NCI-H2107 (cell line): ENCODE data around the gene XRCC6.
"Not testable (repeated sequence)": the region's sequence is repeated elsewhere in the genome, so short reads cannot be mapped to it uniquely, and the experiment has no call there.

Experiments used
- DNase-seq: peaks from one replicate; lab custom pipeline; 2025; lab: John Stamatoyannopoulos, UW

XRCC6 gene

DNA sequence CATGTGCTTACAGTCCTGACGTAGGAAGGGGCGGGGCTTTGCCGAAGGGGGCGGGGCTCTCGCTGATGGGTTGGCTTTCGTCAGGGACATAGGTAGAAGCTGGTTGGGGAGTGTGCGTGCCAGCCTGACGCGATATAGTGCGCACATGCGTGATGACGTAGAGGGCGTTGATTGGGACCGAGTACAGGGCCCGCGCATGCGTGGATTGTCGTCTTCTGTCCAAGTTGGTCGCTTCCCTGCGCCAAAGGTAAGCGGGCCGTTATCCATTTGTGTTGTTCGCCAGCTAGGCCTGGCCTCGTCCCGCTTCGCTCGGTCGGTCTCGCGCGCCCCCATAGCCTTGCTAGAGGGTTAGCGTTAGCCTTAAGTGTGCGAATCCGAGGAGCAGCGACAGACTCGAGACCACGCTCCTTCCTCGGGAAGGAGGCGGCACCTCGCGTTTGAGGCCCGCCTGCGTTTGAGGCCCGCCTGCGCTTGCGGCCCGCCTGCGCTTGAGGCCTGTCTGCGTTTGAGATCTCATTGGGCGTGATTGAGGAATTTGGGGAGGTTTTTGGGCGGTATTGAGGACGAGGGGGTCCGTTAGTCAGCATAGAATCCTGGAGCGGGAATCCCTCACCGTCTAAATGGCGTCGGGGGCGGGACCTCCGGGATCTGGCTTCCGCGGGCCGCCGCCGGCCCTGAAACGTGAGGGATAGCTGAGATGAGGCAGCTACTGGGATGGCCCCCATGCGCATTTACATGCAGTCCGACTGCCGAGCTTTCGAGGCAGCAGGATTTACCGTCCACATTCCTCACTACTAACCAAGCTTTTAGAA is at the start of gene XRCC6:
Gene XRCC6, plus strand, starts transcription at position 197 of the 812 bp plus-strand sequence. CDS start 710 bp downstream, outside the sequence.
- DNase-seq = peak; percentile 96

DNA sequence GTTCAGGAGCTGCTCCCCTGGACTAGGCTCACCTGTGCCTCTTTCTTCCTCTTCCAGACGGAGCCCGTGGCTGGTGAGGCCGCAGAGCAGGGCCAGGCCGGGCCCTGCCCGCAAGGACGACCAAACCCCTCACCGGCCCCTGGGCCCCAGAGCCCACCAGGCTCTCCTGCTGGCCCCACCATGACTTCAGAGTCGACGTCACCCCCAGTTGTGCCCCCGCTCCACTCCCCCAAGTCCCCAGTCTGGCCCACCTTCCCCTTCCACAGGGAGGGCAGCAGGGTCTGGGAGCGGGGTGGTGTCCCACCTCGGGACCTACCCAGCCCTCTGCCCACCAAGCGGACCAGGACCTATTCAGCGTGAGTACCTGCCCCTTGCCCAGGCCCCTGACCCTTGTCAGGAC is 49.3 kb upstream of the XRCC6 start:
- no peak for DNase-seq

DNA sequence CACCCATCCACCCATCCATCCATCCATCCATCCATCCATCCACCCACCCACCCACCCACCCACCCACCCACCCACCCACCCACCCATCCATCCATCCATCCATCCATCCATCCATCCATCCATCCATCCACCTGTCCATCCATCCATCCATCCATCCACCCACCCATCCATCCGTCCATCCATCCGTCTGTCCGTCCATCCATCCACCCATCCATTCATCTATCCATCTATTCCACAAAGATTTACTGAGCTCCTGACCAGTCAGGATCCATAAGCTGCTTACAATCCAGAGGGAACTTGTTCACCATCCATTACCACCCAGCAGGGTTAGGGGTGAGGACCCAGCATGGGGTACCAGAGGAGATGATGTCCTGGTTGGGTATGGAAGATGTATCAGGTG is 48.8 kb upstream of the XRCC6 start:
- not testable (repeated sequence) for DNase-seq

DNA sequence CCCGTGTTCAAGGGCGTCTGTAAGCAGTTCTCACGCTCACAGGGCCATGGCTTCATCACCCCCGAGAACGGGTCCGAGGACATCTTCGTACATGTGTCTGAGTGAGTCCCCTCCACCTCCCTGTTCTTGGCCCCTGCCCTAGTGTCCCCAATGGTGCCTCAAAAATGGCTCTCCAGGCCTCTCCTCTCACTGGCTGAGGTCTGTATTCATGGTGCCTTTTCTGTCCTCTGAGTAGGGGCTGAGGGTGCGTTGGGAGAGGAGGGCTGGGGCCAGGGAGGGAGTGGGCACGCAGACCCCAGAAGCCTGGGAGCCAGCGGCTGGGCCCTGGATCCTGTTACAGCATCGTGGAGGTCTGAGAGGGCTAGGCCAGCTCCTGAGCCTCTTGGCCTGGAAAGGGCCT is 47.4 kb upstream of the XRCC6 start:
- no peak for DNase-seq

DNA sequence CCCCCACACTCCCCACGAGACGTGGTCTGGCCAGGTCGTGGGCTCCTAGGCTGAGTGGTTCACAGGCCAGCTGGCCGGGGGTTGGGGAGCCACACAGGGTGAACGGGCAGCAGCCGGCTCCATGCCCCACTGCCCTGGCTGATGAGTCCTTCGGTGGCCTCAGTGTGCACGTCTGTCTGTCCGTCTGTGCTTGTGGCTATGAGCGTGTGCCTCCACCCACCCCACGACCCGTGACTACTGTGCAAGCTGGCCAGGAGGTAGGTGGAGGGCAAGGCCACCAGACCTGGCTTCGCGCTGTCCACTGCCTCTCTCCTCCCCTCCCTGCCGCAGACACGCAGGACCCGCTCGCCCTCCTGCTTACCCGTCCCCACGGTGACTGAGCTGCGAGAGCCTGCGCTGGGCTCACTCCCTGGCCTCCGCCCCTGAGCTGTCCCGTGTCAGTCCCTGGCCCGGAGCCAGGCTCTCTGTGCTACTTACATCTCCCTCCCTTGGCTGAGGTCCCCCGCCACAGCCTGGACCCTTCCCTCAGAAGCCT is 46.2 kb upstream of the XRCC6 start:
- no peak for DNase-seq

DNA sequence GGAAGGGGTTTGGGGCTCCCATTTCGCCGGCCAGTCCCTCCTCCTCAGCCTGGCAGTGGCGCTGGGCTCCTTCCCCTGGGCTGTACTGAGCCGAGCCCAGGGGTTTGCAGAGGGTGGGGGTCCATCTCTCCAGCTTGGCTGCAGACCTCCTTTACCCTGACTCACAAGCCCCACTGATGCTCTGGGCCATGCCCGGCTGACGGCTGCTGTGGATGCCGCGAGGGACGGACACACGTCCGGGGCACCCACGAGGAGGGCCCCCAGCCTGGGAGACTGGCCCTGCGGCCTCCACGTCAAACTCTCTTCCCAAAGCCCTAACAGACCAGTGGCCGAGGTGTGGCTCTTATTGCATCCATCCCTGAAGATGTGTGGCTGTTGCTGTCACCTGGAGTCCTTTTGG is 45.6 kb upstream of the XRCC6 start:
- no peak for DNase-seq

DNA sequence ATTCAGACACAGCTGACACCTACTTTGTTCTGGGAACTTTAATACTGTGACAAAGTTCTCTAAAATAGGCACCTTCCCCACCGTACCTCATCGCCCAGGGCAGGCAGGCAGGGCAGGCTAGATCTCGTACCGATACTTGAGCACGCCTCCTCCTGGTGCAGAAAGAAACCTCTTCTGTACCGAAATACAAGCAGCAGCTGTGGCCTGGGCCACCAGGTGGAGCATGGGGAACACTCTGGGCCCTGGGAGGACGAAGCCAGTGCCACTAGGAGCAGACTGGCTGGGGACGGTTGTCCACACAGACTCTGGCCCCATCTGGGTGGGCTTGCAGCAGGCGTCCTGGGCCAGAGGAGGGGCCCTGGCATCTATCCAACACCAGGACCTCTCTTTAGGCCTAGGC is 44.2 kb upstream of the XRCC6 start:
- no peak for DNase-seq

DNA sequence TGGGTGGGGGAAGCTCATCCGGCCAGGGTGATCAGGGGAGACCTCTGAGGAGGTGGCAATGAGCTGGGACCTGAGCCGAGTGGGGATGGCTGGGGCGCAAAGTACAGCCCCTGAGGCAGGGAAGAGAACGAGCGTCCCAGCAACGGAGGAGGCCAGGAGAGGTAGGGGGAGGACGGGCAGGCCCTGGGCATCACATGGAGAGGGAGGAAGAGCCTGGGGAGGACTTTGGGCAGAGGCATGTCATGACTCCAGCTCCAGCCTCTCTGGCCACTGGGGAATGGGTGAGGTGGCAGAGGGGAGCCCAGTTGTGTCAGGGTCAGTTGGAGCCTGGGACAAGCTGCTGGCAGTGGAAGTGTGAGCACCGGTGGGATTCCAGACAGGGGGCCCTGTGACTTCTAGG is 43.0 kb upstream of the XRCC6 start:
- DNase-seq = no peak

DNA sequence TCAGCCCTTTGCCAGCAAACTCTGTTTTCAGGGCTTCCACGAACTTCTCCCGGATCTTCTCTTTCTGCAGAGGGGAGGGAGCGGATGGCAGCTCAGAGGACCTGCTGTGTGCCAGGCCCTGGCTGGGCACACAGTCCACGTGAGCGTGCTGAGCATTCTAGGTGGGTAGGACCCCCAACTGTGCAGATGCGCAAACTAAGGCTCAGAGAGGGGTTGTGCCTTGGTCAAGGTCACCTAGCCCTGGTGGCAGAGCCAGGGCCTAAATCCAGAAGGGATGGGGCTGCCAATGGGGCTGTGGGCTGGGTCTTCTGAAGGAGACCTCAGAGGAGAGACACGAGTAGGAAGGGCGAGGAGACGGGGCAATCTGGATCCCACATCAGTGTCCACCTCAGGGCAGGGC is 42.3 kb upstream of the XRCC6 start:
- DNase-seq = no peak

DNA sequence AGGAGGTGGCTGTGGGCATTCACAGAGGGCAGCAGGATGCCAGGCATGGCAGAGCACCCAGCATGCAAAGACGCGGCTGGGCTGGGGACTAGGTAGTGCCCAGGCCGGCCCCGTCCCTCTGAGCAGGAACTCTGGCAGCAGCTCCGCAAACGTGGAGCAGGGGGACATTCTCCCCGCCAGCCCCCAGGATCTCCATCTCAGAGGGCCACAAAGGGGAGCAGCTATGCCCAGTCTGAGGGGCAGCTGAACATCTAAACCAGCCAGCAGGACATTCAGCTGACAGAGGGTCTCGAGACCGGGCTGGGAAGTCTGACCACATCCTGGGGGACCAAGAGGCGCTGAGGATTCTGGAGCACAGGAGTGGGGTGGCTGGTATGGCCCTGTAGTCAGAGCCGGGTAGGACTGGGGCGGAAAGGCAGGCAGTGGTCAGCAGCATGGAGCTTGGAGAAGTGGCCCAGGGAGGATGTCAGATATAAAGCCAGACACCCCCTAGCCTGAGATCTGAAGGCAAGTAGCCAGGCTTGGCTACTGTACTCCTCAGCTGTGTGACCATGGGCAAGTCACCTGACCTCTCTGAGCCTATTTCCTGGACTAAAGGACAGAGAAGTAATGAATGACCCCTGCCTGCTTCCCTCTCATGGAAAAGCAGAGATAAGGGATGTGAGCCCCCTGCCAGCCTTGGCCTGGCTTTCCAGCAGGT is 41.6 kb upstream of the XRCC6 start:
- no peak for DNase-seq

DNA sequence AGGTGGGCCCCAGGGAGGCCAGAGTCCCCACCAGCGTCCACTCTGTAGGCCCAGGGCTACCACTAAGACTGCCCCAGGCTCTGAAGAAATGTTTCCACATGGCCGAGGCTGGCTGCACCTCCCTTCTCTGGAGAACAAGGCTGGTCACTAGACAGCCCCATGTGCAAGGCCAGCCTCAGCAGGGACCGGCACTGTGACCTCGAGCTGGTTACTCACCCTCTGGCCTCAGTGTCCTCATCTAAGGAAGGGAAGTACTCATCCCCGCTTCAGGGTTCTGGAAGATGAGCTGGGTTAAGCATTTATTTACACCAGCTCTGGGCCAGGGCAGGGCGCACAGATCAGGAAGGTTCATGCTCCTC is 41.1 kb upstream of the XRCC6 start:
- DNase-seq = no peak

DNA sequence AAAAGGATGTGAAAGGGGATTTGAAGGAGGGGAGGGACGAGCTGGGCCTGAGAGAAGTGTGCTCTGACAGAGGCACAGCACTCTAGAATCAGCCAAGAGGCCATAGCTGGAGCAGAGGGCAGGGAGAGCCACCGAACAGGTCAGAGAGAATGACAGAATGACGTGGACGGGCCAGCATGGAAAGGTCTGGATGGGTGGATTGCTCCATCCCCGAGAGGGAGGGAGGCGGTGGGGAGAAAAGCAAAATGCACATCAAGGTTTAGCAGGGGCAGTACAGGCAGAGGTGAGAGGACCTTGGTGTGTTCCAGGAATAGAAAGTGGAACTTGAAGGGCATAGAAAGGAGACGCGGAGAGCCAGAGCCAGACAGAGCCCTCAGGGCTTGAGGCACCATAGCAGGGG is 38.4 kb upstream of the XRCC6 start:
- no peak for DNase-seq

DNA sequence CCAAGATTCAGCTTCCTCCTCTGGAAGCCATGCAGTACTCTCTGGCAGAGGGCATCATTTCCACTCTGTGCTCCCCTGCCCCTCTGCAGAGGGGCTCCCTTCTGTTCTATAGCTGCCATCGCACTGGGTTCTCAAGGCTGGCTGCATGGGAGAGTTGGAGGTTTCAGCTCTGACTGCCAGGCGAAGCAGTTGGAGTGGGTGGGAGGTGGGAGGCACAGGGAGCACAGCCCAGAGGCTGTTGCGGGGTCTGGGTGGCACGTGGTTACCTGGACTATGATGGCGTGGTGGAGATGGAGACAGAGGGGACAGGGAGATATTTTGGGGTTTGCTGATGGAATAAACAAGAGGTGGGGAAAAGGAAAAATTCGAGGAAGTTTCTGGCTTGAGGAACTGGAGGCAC is 36.2 kb upstream of the XRCC6 start:
- no peak for DNase-seq

DNA sequence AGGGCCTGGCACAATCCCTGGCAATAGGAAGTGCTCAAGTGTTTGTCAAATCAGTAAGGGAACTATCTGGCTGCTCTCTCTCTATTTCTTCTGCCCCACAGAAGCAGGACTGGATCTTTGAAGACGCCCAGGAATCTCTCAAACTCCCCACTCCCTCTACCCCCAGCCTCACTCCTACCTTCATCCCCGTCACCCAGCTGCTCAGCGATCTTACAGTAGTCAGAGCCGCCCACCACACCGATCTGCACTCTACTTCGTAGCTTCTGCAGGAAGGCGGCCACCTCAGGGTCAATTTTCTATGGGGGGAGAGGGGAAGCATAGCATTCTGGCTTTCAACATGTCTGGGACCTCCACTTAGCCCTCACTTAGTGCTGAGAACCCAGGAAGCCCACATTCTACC is 35.2 kb upstream of the XRCC6 start:
- no peak for DNase-seq

DNA sequence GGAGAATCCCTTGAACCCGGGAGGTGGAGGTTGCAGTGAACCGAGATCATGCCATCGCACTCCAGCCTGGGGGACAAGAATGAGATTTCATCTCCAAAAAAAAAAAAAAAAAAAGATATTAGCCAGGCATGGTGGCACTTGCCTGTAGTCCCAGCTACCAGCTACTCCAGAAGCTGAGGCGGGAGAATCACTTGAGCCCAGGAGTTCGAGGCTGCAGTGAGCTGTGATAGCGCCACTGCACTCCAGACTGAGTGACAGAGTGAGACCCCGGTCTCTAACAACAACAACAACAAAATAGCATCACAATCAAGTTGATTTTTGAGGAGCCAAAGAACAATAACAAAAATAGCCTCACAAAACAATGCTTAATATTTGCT is 33.8 kb upstream of the XRCC6 start:
- no peak for DNase-seq

DNA sequence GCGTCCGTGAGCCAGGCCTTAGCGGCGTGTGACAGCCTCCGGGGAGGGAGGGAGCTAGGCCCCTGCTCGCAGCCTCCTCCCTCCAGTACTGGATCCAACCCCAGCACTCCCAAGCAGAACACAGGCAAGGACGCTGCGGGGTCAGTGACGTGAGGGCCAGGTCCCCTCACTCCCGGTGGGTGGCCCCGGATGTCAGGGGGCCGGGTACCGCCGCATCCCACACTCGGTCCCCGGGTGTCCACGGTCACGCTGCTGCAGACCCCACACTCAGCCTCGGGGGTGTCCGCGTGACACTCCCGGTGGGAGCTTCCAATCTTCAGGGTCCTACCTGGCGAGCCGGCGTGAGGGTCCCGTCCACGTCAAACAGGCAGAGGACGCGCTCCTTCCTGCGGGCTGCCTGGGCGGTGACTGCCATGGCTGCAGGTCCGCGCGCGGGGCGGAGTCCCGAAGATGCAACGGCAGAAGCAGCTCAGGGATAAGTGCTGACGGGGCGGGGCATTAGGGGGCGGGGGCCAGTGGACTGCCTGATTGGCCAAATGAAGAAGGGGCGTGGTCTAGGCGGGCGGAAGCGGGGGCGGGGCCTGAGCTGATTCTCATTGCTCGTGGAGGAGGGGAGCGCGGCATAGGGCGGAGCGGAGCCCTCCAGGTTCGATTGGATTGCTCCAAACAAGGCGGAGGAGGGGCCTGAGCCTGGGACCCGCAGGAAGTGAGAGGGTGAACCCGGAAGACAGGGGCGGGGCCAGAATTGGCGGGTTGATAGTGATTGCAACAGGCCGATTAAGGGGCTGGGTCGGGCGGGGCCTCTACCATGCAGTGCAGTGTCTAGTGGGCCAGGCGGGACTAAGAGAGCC is 31.5 kb upstream of the XRCC6 start, which contains the start of gene PMM1:
Gene PMM1, minus strand, starts transcription at position 450 of the 851 bp plus-strand sequence. Its CDS starts 35 bp downstream, at position 415.
- peak; percentile 96 for DNase-seq

DNA sequence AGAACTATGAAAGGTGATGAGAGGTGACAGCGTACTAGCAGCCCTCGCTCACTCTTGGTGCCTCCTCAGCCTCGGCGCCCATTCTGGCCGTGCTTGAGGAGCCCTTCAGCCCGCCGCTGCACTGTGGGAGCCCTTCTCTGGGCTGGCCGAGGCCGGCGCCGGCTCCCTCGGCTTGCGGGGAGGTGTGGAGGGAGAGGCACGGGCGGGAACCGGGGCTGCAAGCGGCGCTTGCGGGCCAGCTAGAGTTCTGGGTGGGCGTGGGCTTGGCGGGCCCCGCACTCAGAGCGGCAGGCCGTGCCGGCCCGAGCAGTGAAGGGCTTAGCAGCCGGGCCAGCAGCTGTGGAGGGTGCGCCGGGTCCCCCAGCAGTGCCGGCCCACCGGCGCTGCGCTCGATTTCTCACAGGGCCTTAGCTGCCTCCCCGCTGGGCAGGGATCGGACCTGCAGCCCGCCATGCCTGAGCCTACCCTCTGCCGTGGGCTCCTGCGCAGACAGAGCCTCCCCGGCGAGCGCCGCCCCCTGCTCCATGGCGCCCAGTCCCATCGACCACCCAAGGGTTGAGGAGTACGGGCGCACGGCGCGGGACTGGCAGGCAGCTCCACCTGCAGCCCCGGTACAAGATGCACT is 27.6 kb upstream of the XRCC6 start:
- DNase-seq = not testable (repeated sequence)

DNA sequence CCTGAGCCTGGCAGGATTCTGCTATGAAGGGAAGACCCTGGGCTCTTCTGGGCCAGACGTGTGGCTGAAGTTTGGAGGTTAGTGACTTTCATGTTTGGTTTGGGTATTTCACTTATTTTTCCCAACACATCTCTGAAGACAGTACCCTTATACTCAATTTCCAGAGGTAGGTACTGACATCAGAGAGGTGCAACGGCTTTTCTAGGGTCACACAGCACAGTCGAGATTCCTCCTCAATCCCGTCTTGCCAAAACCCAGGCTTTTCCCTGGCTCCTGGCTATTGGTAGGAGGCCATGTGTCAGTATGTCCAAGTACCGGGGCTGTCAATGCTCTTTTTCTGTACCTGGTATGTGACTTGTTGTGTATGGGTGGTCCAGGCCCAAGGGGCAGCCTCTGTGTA is 25.4 kb upstream of the XRCC6 start:
- DNase-seq = no peak

DNA sequence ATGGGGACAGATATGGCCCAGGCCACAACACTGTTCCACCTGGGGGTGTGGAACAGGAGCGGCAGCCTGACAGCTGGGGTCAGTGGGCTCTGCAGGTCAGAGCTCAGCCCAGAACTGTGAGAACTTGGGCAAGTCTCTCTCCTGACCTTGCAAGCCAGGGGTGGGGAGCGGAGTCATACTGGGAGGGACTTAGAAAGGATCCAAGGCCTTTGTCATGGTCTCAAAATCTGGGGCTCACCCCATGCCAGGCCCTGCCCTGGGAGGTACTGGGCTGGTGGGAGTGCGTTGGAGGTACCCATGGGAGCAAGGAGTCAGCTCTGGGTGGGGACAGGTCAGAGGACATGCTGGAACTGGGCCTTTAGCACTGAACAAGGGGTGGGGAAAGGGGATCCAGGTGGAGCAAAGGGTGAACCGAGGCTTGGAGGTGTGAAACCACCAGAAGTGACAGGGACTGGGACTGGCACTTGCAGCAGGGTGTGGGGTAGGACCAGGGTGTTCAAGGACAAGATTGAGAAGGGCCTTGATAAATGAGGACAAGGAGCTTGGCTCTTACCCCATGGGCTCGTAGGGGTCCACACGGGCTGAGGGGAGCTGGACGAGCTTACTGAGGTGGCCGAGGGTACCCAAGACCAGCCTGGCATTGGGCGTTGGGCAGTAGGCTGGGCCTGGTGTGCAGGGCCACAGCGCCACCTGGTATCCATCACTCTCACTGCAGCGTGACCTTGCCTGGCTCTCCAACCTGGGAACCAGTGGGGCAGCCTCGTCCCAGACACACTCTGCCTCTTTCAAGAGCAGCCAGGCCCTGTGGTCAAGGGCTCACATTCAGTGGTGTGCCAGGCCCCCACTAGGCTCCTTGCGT is 24.1 kb upstream of the XRCC6 start:
- DNase-seq = peak; percentile 6

DNA sequence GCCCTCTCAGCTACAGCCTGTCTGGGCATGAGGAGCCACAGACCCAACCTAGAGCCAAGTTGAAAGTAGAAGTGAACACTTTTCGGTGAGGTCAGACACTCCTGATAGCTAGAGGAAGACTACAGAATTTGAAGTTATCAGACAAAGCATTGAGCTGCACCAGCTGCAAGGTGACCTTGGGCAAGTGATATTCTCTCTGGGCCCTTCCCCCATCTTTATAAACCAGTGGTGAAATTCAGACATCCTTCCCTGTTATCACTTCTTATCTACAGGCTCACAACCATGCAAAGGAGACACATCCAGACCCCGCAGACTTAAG is 23.5 kb upstream of the XRCC6 start:
- no peak for DNase-seq

DNA sequence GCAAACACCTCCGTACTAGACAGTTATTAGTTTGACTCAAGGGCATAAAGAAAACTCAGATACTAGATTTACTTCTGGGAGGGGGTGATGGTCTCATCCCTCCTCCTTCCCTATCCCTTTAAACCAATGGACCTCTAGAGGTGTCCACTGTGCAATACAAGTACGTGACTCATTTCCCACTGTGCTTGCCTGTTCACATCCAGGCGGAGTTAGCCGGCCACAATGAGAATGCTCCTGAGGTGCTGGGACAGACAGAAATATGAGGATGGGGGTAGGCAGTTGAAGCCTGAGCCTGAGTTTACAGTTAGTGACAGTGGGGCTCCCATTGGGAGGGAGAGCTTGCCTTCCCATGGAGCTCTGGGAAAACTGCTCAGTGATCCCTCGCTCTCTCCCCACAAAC is 23.0 kb upstream of the XRCC6 start:
- no peak for DNase-seq
